Cardiac muscle cell (in vitro differentiated cells and primary cell): ENCODE results near the gene TRA2B. TPM values are rescaled to one million over a fixed set of nuclear protein-coding genes. Genes with fewer than 3 reads are reported as not detected.

Experiments used
- DNase-seq, 2 donors: peaks; one replicate each; pipeline versions ENCODE4 v3.0.0 to v3.0.0-alpha.2; 2010 to 2017; ENCODE audit warnings: low read depth in 1 of 2, low spot score in 1 of 2
- H3K27ac ChIP-seq: fragments of 200-600 bp; sonication (generic); 2 replicates; pipeline ENCODE4 v1.5.1; 2016
- H3K27me3 ChIP-seq: fragments of 200-600 bp; sonication (generic); 2 replicates; pipeline ENCODE4 v1.6.0; 2016; ENCODE audit warnings: control low read depth
- H3K36me3 ChIP-seq: fragments of 200-600 bp; sonication (generic); 2 replicates; pipeline ENCODE4 v1.5.1; 2016; ENCODE audit warnings: control low read depth
- H3K4me1 ChIP-seq: fragments of 200-600 bp; sonication (generic); 2 replicates; pipeline ENCODE4 v1.8.1; 2017; ENCODE audit warnings: low read depth, mild to moderate bottlenecking, mixed run types
- H3K4me3 ChIP-seq: fragments of 200-600 bp; sonication (generic); 2 replicates; pipeline ENCODE4 v1.5.1; 2016; ENCODE audit warnings: mild to moderate bottlenecking
- H3K9me3 ChIP-seq: fragments of 200-600 bp; sonication (generic); 2 replicates; pipeline ENCODE4 v1.5.1; 2017; ENCODE audit warnings: low read depth, mild to moderate bottlenecking, control low read depth
- polyA plus RNA-seq: library from polyadenylated mRNA; unstranded; fragments of >200 nt; fragmentation: Nextera tagmentation; extraction: Ambion mirVana; gene quantifications from 2 replicates; pipeline ENCODE4 v1.2.1, GENCODE V29; 2016
- total RNA-seq: library from RNA; depleted of rRNA; stranded (reverse); fragments of >200 nt; gene quantifications from 2 replicates; pipeline ENCODE4 v1.2.3, GENCODE V29; 2016
- TF ChIP-seq, protein P1 (sequence below): IDR thresholded peaks from 2 replicates; pipeline ENCODE4 v1.5.1; 2012; ENCODE audit warnings: low read depth, mild to moderate bottlenecking, low read length

The TRA2B gene
- total and polyA plus RNA-seq, 2 experiments from 2014 or later = 129 to 320 TPM

DNA sequence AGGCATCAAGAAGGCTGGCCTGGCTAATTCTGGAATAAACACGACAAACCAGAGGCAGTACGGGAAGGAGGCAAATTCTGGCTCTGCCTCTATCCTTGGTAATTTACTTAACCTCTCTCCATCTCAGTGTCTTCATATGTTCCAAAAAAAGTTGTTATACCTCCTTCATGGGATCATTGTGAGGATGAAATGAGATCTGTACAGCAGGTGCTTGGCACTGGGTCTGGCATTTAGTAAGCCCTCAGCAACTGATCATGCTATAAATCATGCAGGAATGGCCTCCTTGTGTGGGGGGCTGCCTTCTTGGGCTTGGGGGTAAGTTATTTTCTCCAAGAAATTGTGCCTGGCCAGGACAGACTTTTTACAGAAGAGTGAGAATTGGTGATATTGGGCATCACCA is 38.3 kb upstream of the TRA2B start:
- Histone ChIP-seq H3K4me3 (no peak overlapping the region), H3K4me1 (no peaks in the 10 kb centered on the region), H3K9me3 (no peaks in the 10 kb centered on the region), H3K27ac (no peak overlapping the region), H3K27me3 (peaks cover 8% of the 10 kb centered on the region), H3K36me3 (no peaks in the 10 kb centered on the region)
- TF ChIP-seq, protein P1, sequence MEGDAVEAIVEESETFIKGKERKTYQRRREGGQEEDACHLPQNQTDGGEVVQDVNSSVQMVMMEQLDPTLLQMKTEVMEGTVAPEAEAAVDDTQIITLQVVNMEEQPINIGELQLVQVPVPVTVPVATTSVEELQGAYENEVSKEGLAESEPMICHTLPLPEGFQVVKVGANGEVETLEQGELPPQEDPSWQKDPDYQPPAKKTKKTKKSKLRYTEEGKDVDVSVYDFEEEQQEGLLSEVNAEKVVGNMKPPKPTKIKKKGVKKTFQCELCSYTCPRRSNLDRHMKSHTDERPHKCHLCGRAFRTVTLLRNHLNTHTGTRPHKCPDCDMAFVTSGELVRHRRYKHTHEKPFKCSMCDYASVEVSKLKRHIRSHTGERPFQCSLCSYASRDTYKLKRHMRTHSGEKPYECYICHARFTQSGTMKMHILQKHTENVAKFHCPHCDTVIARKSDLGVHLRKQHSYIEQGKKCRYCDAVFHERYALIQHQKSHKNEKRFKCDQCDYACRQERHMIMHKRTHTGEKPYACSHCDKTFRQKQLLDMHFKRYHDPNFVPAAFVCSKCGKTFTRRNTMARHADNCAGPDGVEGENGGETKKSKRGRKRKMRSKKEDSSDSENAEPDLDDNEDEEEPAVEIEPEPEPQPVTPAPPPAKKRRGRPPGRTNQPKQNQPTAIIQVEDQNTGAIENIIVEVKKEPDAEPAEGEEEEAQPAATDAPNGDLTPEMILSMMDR = no peak
- no peak for DNase-seq

DNA sequence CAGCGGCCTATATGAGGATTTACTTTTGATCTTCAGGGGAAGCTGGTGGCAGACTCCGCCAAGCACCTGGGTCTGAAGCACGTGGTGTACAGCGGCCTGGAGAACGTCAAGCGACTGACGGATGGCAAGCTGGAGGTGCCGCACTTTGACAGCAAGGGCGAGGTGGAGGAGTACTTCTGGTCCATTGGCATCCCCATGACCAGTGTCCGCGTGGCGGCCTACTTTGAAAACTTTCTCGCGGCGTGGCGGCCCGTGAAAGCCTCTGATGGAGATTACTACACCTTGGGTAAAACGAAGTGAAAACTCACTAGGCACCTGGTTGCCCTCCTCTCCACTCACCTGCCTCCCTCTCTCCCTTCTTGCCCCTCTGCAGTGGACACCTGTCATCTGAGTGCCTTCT is 33.8 kb upstream of the TRA2B start:
- DNase-seq = no peak
- Histone ChIP-seq H3K36me3 (no peaks in the 10 kb centered on the region), H3K4me1 (no peaks in the 10 kb centered on the region), H3K27me3 (peaks cover 8% of the 10 kb centered on the region), H3K27ac (no peak overlapping the region), H3K4me3 (no peak overlapping the region), H3K9me3 (no peaks in the 10 kb centered on the region)
- TF ChIP-seq, protein P1 = no peak

DNA sequence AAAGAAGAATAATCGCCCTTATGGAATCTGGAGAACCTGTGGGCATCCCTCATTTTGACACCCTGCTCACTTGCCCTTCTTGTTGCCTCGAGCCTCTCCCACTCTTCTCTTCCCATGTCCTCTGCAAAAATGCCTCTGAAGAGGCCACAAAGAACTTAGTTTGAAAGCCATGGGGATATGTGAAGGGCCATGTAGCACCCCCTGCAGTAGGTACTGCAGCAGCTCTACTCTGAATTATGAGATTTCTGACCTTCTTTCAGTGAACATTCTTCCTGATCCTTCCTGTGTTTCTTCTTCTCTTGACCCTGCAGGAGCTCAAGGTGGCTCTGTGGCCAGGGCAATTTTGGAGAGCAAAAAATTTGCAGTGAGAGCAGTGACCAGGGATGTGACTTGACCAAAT is 30.4 kb upstream of the TRA2B start:
- DNase-seq = no peak

DNA sequence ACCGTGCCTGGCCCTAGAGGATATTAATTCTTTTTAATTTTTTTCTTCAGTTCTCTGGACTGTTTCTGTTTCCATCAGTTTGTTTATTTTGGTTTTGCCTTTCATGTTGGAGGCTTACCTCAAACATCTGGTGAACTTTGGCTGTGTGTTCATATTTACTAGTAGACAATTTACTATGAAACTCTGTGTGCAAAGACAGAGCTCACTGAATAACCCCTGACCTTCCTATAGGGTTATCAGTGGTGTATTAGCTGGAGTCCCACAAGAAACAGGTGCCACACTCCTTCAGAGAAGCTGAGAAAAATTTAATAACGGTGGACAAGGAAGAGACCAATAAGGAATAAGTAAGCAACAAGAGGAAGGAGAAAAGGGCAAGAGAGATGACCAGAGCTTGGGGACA is 28.8 kb upstream of the TRA2B start:
- no peak overlapping the region for H3K4me3 ChIP-seq
- TF ChIP-seq, protein P1 = no peak

More for the DNA sequence above, 30.4 kb upstream of the TRA2B start:
- TF ChIP-seq, protein P1 = no peak
- H3K27me3 ChIP-seq = no peaks in the 10 kb centered on the region
- H3K4me3 ChIP-seq = no peak overlapping the region
- no peaks in the 10 kb centered on the region for H3K9me3 ChIP-seq
- no peaks in the 10 kb centered on the region for H3K36me3 ChIP-seq
- no peak overlapping the region for H3K27ac ChIP-seq
- H3K4me1 ChIP-seq = no peaks in the 10 kb centered on the region

DNA sequence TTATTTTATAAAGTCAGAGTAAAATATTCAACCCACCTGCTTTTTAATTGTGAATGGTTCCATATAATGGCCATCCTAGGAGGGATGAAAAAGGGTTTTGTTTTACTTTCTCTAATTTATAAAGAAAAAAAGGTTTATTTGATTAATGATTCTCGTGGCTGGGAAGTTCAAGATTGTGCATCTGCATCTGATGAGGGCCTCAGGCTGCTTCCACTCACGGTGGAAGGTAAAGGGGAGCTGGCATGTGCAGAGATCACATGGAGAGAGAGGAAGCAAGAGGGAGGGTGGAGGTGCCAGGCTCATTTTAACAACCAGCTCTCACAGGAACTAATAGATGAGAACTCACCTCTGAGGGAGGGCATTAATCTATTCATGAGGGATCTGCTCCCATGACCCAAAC is 27.7 kb upstream of the TRA2B start:
- Histone ChIP-seq H3K4me1 (no peaks in the 10 kb centered on the region), H3K9me3 (no peaks in the 10 kb centered on the region), H3K36me3 (no peaks in the 10 kb centered on the region), H3K27ac (no peak overlapping the region), H3K27me3 (no peaks in the 10 kb centered on the region), H3K4me3 (no peak overlapping the region)
- no peak for DNase-seq
- TF ChIP-seq, protein P1 = no peak

More for the DNA sequence above, 28.8 kb upstream of the TRA2B start:
- Histone ChIP-seq H3K27ac (no peak overlapping the region), H3K9me3 (no peaks in the 10 kb centered on the region), H3K36me3 (no peaks in the 10 kb centered on the region), H3K27me3 (no peaks in the 10 kb centered on the region), H3K4me1 (no peaks in the 10 kb centered on the region)
- no peak for DNase-seq
